HEK293 (cell line): Measurements from ENCODE around the gene DNER.

Experiments
- CTCF ChIA-PET: fragments of 350-600 bp; formaldehyde crosslinking; extraction: SDS; loops from one replicate; lab custom pipeline; 2021; ENCODE audit warnings: antibody characterized with exemption; lab: Yijun Ruan, JAX
- POLR2A ChIA-PET: fragments of 300-600 bp; formaldehyde crosslinking; extraction: SDS; loops from one replicate; lab custom pipeline; 2020; ENCODE audit warnings: antibody characterized with exemption, inconsistent platforms; lab: Yijun Ruan, JAX
- H3K27ac ChIP-seq: fragments of 200-500 bp; sonication (Bioruptor generic); 2 replicates; pipeline ENCODE4 v1.5.1; 2014; ENCODE audit warnings: low read depth, low read length, control low read depth, inconsistent platforms; ENCODE audit errors: extremely low read depth
- H3K36me3 ChIP-seq, 2 experiments: fragments of 200-500 bp in 1 of 2; sonication (Bioruptor generic) in 1 of 2; 1 replicate in 1 of 2; 2 replicates in 1 of 2; pipeline ENCODE4 v1.5.1; 2014 to 2017; ENCODE audit warnings: inconsistent platforms in 2 of 2, low read length in 2 of 2; ENCODE audit not compliant: control insufficient read depth in 2 of 2, insufficient read depth in 1 of 2
- H3K4me1 ChIP-seq: fragments of 200-500 bp; sonication (Bioruptor generic); 2 replicates; pipeline ENCODE4 v1.5.1; 2014; ENCODE audit warnings: mild to moderate bottlenecking, low read length, inconsistent platforms; ENCODE audit not compliant: control insufficient read depth, insufficient read depth
- H3K4me3 ChIP-seq: 2 replicates; pipeline ENCODE4 v1.5.1; 2011; ENCODE audit warnings: low read depth, mild to moderate bottlenecking, control low read depth, low read length, moderate library complexity
- H3K9me3 ChIP-seq: fragments of 200-500 bp; sonication (Bioruptor generic); 2 replicates; pipeline ENCODE4 v1.5.1; 2014; ENCODE audit warnings: low read depth, low read length, inconsistent platforms; ENCODE audit not compliant: control insufficient read depth, insufficient read depth
- AEBP2 ChIP-seq: fragments of 450-650 bp; formaldehyde crosslinking; IDR thresholded peaks from 2 replicates; pipeline ENCODE4 v1.5.1; 2016; ENCODE audit warnings: missing biosample characterization, missing genetic modification characterization, borderline replicate concordance
- ELK4 ChIP-seq: IDR thresholded peaks from 2 replicates; pipeline ENCODE4 v1.6.1; 2011; ENCODE audit warnings: mild to moderate bottlenecking, low read depth, low read length, borderline replicate concordance
- KLF17 ChIP-seq: fragments of 450-650 bp; formaldehyde crosslinking; IDR thresholded peaks from 2 replicates; pipeline ENCODE4 v1.5.1; 2016; ENCODE audit warnings: missing biosample characterization, missing genetic modification characterization
- MYNN ChIP-seq: fragments of 450-650 bp; formaldehyde crosslinking; IDR thresholded peaks from 2 replicates; pipeline ENCODE4 v1.5.1; 2016; ENCODE audit warnings: missing biosample characterization, missing genetic modification characterization, borderline replicate concordance
- PRDM4 ChIP-seq: fragments of 450-650 bp; formaldehyde crosslinking; IDR thresholded peaks from 2 replicates; pipeline ENCODE4 v1.5.1; 2017; ENCODE audit warnings: missing biosample characterization, missing genetic modification characterization
- SETDB1 ChIP-seq: IDR thresholded peaks from one replicate; pipeline ENCODE4 v1.6.1; 2017; ENCODE audit warnings: mild to moderate bottlenecking, low read length, moderate library complexity, mixed read lengths; ENCODE audit not compliant: insufficient read length
- SP2 ChIP-seq: fragments of 450-650 bp; formaldehyde crosslinking; IDR thresholded peaks from 2 replicates; pipeline ENCODE4 v1.5.1; 2016; ENCODE audit warnings: missing biosample characterization, missing genetic modification characterization
- TRIM28 ChIP-seq: IDR thresholded peaks from 2 replicates; pipeline ENCODE4 v1.6.1; 2011; ENCODE audit warnings: low read length, control low read depth, borderline replicate concordance
- YY2 ChIP-seq: fragments of 450-650 bp; formaldehyde crosslinking; IDR thresholded peaks from 2 replicates; pipeline ENCODE4 v1.5.1; 2016; ENCODE audit warnings: missing biosample characterization, missing genetic modification characterization
- ZBTB20 ChIP-seq: fragments of 450-650 bp; formaldehyde crosslinking; IDR thresholded peaks from 2 replicates; pipeline ENCODE4 v1.5.1; 2016; ENCODE audit warnings: missing biosample characterization, missing genetic modification characterization
- ZFP3 ChIP-seq: fragments of 450-650 bp; formaldehyde crosslinking; IDR thresholded peaks from 2 replicates; pipeline ENCODE4 v1.5.1; 2016; ENCODE audit warnings: low read depth, missing biosample characterization, missing genetic modification characterization
- ZNF16 ChIP-seq: fragments of 450-650 bp; formaldehyde crosslinking; IDR thresholded peaks from 2 replicates; pipeline ENCODE4 v1.5.1; 2016; ENCODE audit warnings: low read depth, missing biosample characterization, missing genetic modification characterization
- ZNF239 ChIP-seq: fragments of 450-650 bp; formaldehyde crosslinking; IDR thresholded peaks from 2 replicates; pipeline ENCODE4 v1.5.1; 2016; ENCODE audit warnings: missing biosample characterization, missing genetic modification characterization
- ZNF335 ChIP-seq: fragments of 450-650 bp; formaldehyde crosslinking; conservative IDR thresholded peaks from 2 replicates; pipeline ENCODE4 v1.5.1; 2016; ENCODE audit warnings: missing biosample characterization, missing genetic modification characterization
- ZNF341 ChIP-seq: fragments of 450-650 bp; formaldehyde crosslinking; IDR thresholded peaks from 2 replicates; pipeline ENCODE4; 2016; ENCODE audit warnings: low read depth, missing biosample characterization, missing genetic modification characterization
- ZNF558 ChIP-seq: fragments of 450-650 bp; formaldehyde crosslinking; IDR thresholded peaks from 2 replicates; pipeline ENCODE4 v1.5.1; 2016; ENCODE audit warnings: missing biosample characterization, missing genetic modification characterization
- ZNF571 ChIP-seq: fragments of 450-650 bp; formaldehyde crosslinking; IDR thresholded peaks from 2 replicates; pipeline ENCODE4 v1.5.0; 2017; ENCODE audit warnings: missing biosample characterization, missing genetic modification characterization
- ZNF600 ChIP-seq: fragments of 450-650 bp; formaldehyde crosslinking; IDR thresholded peaks from 2 replicates; pipeline ENCODE4 v1.5.1; 2016; ENCODE audit warnings: missing biosample characterization, missing genetic modification characterization
- ZNF658 ChIP-seq: fragments of 450-650 bp; formaldehyde crosslinking; IDR thresholded peaks from 2 replicates; pipeline ENCODE4; 2016; ENCODE audit warnings: missing biosample characterization, missing genetic modification characterization
- ZNF660 ChIP-seq: fragments of 450-650 bp; IDR thresholded peaks from 2 replicates; pipeline ENCODE4 v1.5.1; 2018; ENCODE audit warnings: missing biosample characterization, mild to moderate bottlenecking, missing genetic modification characterization
- ZNF670 ChIP-seq: fragments of 450-650 bp; formaldehyde crosslinking; IDR thresholded peaks from 2 replicates; pipeline ENCODE4 v1.5.1; 2016; ENCODE audit warnings: missing biosample characterization, missing genetic modification characterization, low read depth
- ZNF777 ChIP-seq: fragments of 450-650 bp; formaldehyde crosslinking; IDR thresholded peaks from 2 replicates; pipeline ENCODE4 v1.5.1; 2017; ENCODE audit warnings: missing biosample characterization, missing genetic modification characterization, borderline replicate concordance
- ZNF785 ChIP-seq: fragments of 450-650 bp; formaldehyde crosslinking; IDR thresholded peaks from 2 replicates; pipeline ENCODE4 v1.5.1; 2016; ENCODE audit warnings: missing biosample characterization, missing genetic modification characterization
- ZNF843 ChIP-seq: fragments of 450-650 bp; formaldehyde crosslinking; IDR thresholded peaks from 2 replicates; pipeline ENCODE4 v1.5.1; 2016; ENCODE audit warnings: missing biosample characterization, missing genetic modification characterization
- ZSCAN23 ChIP-seq: fragments of 450-650 bp; formaldehyde crosslinking; IDR thresholded peaks from 2 replicates; pipeline ENCODE4 v1.5.1; 2016; ENCODE audit warnings: missing biosample characterization, missing genetic modification characterization
- ZSCAN30 ChIP-seq: fragments of 450-650 bp; IDR thresholded peaks from 2 replicates; pipeline ENCODE4 v1.5.1; 2018; ENCODE audit warnings: missing biosample characterization, mild to moderate bottlenecking, missing genetic modification characterization, moderate library complexity

DNER gene

GRCh38 chr2:229650059-229650458 lies 64.3 kb downstream of the DNER start:
- Histone ChIP-seq H3K36me3 (no peaks in the 10 kb centered on the region), H3K27ac (no peak overlapping the region), H3K4me1 (no peaks in the 10 kb centered on the region), H3K4me3 (no peak overlapping the region), H3K9me3 (no peaks in the 10 kb centered on the region)
- ChIA-PET CTCF (no interaction called here), POLR2A (no interaction called here)
- TF ChIP-seq ZNF658 (tag by site-specific recombination): no peak
- no peak for TF ChIP-seq ZNF341 (tag by site-specific recombination)
- no peak for TF ChIP-seq KLF17 (tag by site-specific recombination)
- TF ChIP-seq ZBTB20 (tag by site-specific recombination): no peak
- TF ChIP-seq ZFP3 (tag by site-specific recombination): no peak
- TF ChIP-seq ZNF600 (tag by site-specific recombination): no peak
- TF ChIP-seq MYNN: no peak
- no peak for TF ChIP-seq ZNF571 (tag by site-specific recombination)
- TF ChIP-seq ZNF239 (tag by site-specific recombination): no peak
- TF ChIP-seq ZNF660 (tag by site-specific recombination): no peak
- TF ChIP-seq SP2: no peak
- TF ChIP-seq ZNF670 (tag by site-specific recombination): no peak
- no peak for TF ChIP-seq AEBP2 (tag by site-specific recombination)

GRCh38 chr2:229646186-229646723 lies 68.1 kb downstream of the DNER start:
- H3K36me3 ChIP-seq: no peaks in the 10 kb centered on the region
- ChIA-PET CTCF (no interaction called here), POLR2A (no interaction called here)
- no peaks in the 10 kb centered on the region for H3K9me3 ChIP-seq
- no peak overlapping the region for H3K4me3 ChIP-seq
- no peaks in the 10 kb centered on the region for H3K4me1 ChIP-seq
- no peak overlapping the region for H3K27ac ChIP-seq
- TF ChIP-seq ZNF16 (tag by site-specific recombination): no peak
- no peak for TF ChIP-seq SETDB1
- TF ChIP-seq ZSCAN30 (tag by site-specific recombination): no peak
- no peak for TF ChIP-seq SP2
- no peak for TF ChIP-seq ZSCAN23 (tag by site-specific recombination)
- TF ChIP-seq ZNF335 (tag by site-specific recombination): no peak
- TF ChIP-seq ZNF843 (tag by site-specific recombination): no peak
- no peak for TF ChIP-seq YY2 (tag by site-specific recombination)
- TF ChIP-seq, all 188 proteins: peak for 0

GRCh38 chr2:229642371-229642770 lies 72.0 kb downstream of the DNER start:
- POLR2A ChIA-PET: no interaction called here
- Histone ChIP-seq H3K9me3 (no peaks in the 10 kb centered on the region), H3K27ac (no peak overlapping the region), H3K36me3 (no peaks in the 10 kb centered on the region), H3K4me3 (no peak overlapping the region), H3K4me1 (no peaks in the 10 kb centered on the region)
- CTCF ChIA-PET: no interaction called here
- no peak for TF ChIP-seq ELK4
- no peak for TF ChIP-seq ZNF785 (tag by site-specific recombination)
- no peak for TF ChIP-seq ZNF777 (tag by site-specific recombination)
- no peak for TF ChIP-seq PRDM4 (tag by site-specific recombination)
- TF ChIP-seq TRIM28: no peak
- no peak for TF ChIP-seq ZNF558 (tag by site-specific recombination)
